Heart right ventricle (tissue), 16 donors: Measurements from ENCODE around the gene SFI1. TPM values are rescaled to one million over a fixed set of nuclear protein-coding genes. Genes with fewer than 3 reads are reported as not detected.
A peak's percentile ranks its signal among the peaks of the same experiment; 100 is the strongest.
"Not testable (repeated sequence)": the region's sequence is repeated elsewhere in the genome, so short reads cannot be mapped to it uniquely, and the experiment has no call there.

Experiments used
- ATAC-seq, 8 donors: fragments of 200-7000 bp; cut with Tn5 transposase; one replicate each; pipeline ENCODE4 v1.9.1; 2020; ENCODE audit warnings: mild to moderate bottlenecking in 8 of 8, moderate library complexity in 8 of 8, moderate number of reproducible peaks in 1 of 8
- DNase-seq, 2 donors: peaks; one replicate each; pipeline ENCODE4 v3.0.0-alpha.2; 2020
- H3K27ac ChIP-seq, 10 donors: fragments of 200-600 bp; sonication (generic) in 2 of 10; one replicate each; pipeline versions ENCODE4 v1.5.0 to v1.8.0; 2020 to 2022; ENCODE audit warnings: mild to moderate bottlenecking in 3 of 10
- H3K27me3 ChIP-seq, 7 donors: fragments of 200-600 bp; one replicate each; pipeline ENCODE4 v1.8.0; 2021 to 2022; ENCODE audit warnings: mild to moderate bottlenecking in 2 of 7
- H3K36me3 ChIP-seq, 9 donors: fragments of 200-600 bp; sonication (generic) in 1 of 9; one replicate each; pipeline versions ENCODE4 v1.5.0 to v1.8.0; 2020 to 2022; ENCODE audit warnings: mild to moderate bottlenecking in 2 of 9
- H3K4me1 ChIP-seq, 9 donors: fragments of 200-600 bp; sonication (generic) in 1 of 9; one replicate each; pipeline versions ENCODE4 v1.5.0 to v1.8.0; 2020 to 2022; ENCODE audit warnings: mild to moderate bottlenecking in 4 of 9
- H3K4me3 ChIP-seq, 10 donors: fragments of 200-600 bp; sonication (generic) in 2 of 10; one replicate each; pipeline versions ENCODE4 v1.5.0 to v1.8.0; 2020 to 2022; ENCODE audit warnings: mild to moderate bottlenecking in 7 of 10, moderate library complexity in 2 of 10
- H3K9me3 ChIP-seq, 11 donors: fragments of 200-600 bp in 10 of 11; sonication (generic) in 2 of 11; one replicate each; pipeline versions ENCODE4 v1.5.0 to v1.8.0; 2013 to 2022; ENCODE audit warnings: mild to moderate bottlenecking in 2 of 11, control low read depth in 1 of 11, moderate library complexity in 1 of 11
- CTCF ChIP-seq, 9 donors: fragments of 200-600 bp; sonication (generic) in 2 of 9; IDR thresholded peaks; one replicate each; pipeline versions ENCODE4 v1.5.0 to v1.8.0; 2021 to 2022; ENCODE audit warnings: antibody characterized with exemption in 9 of 9, mild to moderate bottlenecking in 5 of 9, moderate library complexity in 1 of 9
- WGBS, 2 donors: extraction: QIAGEN DNeasy Blood & Tissue Kit; methylation state at CpG; one replicate each; pipeline ENCODE4 v1.1.7; 2013; ENCODE audit warnings: inconsistent platforms in 1 of 2; 5-methylcytosine and 5-hydroxymethylcytosine counted together
- intact Hi-C, 10 donors: fragments of 100-400 bp; cut with DNase I; formaldehyde crosslinking; loops; one replicate each; pipeline versions ENCODE4 v1.11.1 to v1.14.2; 2022
- polyA plus RNA-seq, 2 donors: library from polyadenylated mRNA; stranded (reverse); fragments of 200-250 nt; gene quantifications; one replicate each; pipeline ENCODE4 v1.2.3, GENCODE V29; 2013
- total RNA-seq, 10 donors: library from RNA; stranded (reverse); fragmentation: NEBNext Ultra II Directional in 3 of 10; extraction: Animal tissue kit (Norgen Biotek cat#: 25700) in 3 of 10; gene quantifications; one replicate each; pipeline versions ENCODE4 v1.2.1 to v1.2.4, GENCODE V29; 2021 to 2023
- donor health status: Arrhythmogenic right ventricular cardiomyopathy.
- donor health status: ischemic (EF 13 %, LVEDD 7.1; RV severe dilation, severe dysfunction).
- donor health status: healthy with polysubstance abuse.
- donor health status: DM: no; HTN: yes; CAD: no.
- donor health status: DM: no; HTN: no; CAD: no.
- donor health status: ischemic (EF 25% LVEDD 6.9; RV normal size, moderate dysfunction).
- donor health status: ischemic (EF 25% LVEDD 5.7; RV mildly dilated, moderate dysfunction).
- donor health status: healthy.
- donor health status: DM: yes; HTN: yes; CAD: no.
- donor health status: Ischemic cardiomyopathy.
- donor health status: ischemic (EF 35%, LVEDD 5.7; RV mildly dilated, moderate dysfunction).
- donor health status: nonischemic (EF 11% LVEDD 7.7; RV severe dilation, severe dysfunction).
- donor health status: DM: yes; HTN: yes; CAD: no.
- donor health status: PGD.
- donor health status: ischemic (EF 29% LVEDD 5.4; RV normal size, mild dysfunction).
- donor health status: nonischemic (EF 23%, LVEDD 6.1; RV moderate dilation, normal function).

Gene SFI1
- total and polyA plus RNA-seq, 12 donors = 4.7 to 20.1 (median 7.3) TPM

- no peak for DNase-seq
- Histone ChIP-seq H3K4me3 (no peak overlapping the region), H3K36me3 (peaks cover 0 to 69% (median 10%) of the 10 kb centered on the region in 9 donors), H3K9me3 (peaks cover 0 to 3% (median 0%) of the 10 kb centered on the region in 11 donors), H3K4me1 (peaks cover 0 to 9% (median 0%) of the 10 kb centered on the region in 9 donors), H3K27me3 (no peaks in the 10 kb centered on the region), H3K27ac (no peak overlapping the region)
- WGBS, 2 donors = 82 to 83% methylated on average over 5 of the region's 5 CpGs
- no peak for TF ChIP-seq CTCF (IDR thresholded peaks at IDR 0.05)
- intact Hi-C loops = no loop called here
- ATAC-seq = no peak
Measured at GRCh38 chr22:31584804-31585160, 88.4 kb downstream of the SFI1 start.

GRCh38 chr22:31585161-31585859 lies 89.0 kb downstream of the SFI1 start:
- intact Hi-C loops = no loop called here
- H3K27ac ChIP-seq = no peak overlapping the region
- H3K36me3 ChIP-seq = peaks cover 0 to 69% (median 10%) of the 10 kb centered on the region in 9 donors
- TF ChIP-seq CTCF (IDR thresholded peaks at IDR 0.05) = no peak
- DNase-seq (no peak), ATAC-seq (peak in 1 of 8 donors; percentile 60)
- WGBS, 2 donors = 45 to 53% methylated on average over 3 of the region's 3 CpGs
- no peak overlapping the region for H3K4me3 ChIP-seq
- H3K27me3 ChIP-seq = no peaks in the 10 kb centered on the region
- peaks cover 0 to 9% (median 0%) of the 10 kb centered on the region in 9 donors for H3K4me1 ChIP-seq
- H3K9me3 ChIP-seq = peaks cover 0 to 3% (median 0%) of the 10 kb centered on the region in 11 donors

- Histone ChIP-seq H3K27me3 (no peaks in the 10 kb centered on the region), H3K9me3 (peaks cover 0 to 3% (median 0%) of the 10 kb centered on the region in 11 donors), H3K27ac (no peak overlapping the region), H3K36me3 (peaks cover 0 to 63% (median 10%) of the 10 kb centered on the region in 9 donors), H3K4me1 (peaks cover 0 to 9% (median 0%) of the 10 kb centered on the region in 9 donors), H3K4me3 (no peak overlapping the region)
- intact Hi-C loops = no loop called here
- ATAC-seq = peak in 2 of 8 donors; percentile 29 to 74
- no peak for TF ChIP-seq CTCF (IDR thresholded peaks at IDR 0.05)
- 85 to 91% methylated on average over 7 of the region's 7 CpGs for WGBS, 2 donors
- no peak for DNase-seq
Measured at GRCh38 chr22:31586137-31586920, 90.0 kb downstream of the SFI1 start.

GRCh38 chr22:31588970-31589675 lies 92.8 kb downstream of the SFI1 start:
- no peak for TF ChIP-seq CTCF (IDR thresholded peaks at IDR 0.05)
- H3K4me3 ChIP-seq = no peak overlapping the region
- intact Hi-C loops = no loop called here
- DNase-seq (no peak), ATAC-seq (no peak)
- no peak overlapping the region for H3K27ac ChIP-seq
- peaks cover 0 to 9% (median 0%) of the 10 kb centered on the region in 9 donors for H3K4me1 ChIP-seq
- WGBS, 2 donors = 86 to 89% methylated on average over 6 of the region's 6 CpGs
- H3K27me3 ChIP-seq = no peaks in the 10 kb centered on the region
- peaks cover 0 to 51% (median 10%) of the 10 kb centered on the region in 9 donors for H3K36me3 ChIP-seq
- H3K9me3 ChIP-seq = peaks cover 0 to 3% (median 0%) of the 10 kb centered on the region in 11 donors

GRCh38 chr22:31590161-31590560 lies 93.8 kb downstream of the SFI1 start:
- intact Hi-C loops, H3K9me3 ChIP-seq, H3K27me3 ChIP-seq, H3K4me3 ChIP-seq, H3K27ac ChIP-seq, DNase-seq, ATAC-seq, H3K4me1 ChIP-seq: not testable (repeated sequence)
- H3K36me3 ChIP-seq = peaks cover 0 to 43% (median 10%) of the 10 kb centered on the region in 9 donors
- WGBS, 2 donors = 80 to 90% methylated on average over 1 of the region's 2 CpGs
